GM21717 (cell line): ENCODE results near the gene UNC13A.
"Not testable (repeated sequence)": the region's sequence is repeated elsewhere in the genome, so short reads cannot be mapped to it uniquely, and the experiment has no call there.

Source experiments
- ATAC-seq: cut with Tn5 transposase; IDR thresholded peaks from one replicate; pipeline ENCODE4 v1.9.1; 2021; ENCODE audit warnings: mild to moderate bottlenecking, moderate library complexity; ENCODE audit not compliant: unreplicated experiment

UNC13A gene

GRCh38 chr19:17606590-17607185 is 81.5 kb downstream of the UNC13A start:
- ATAC-seq: no peak

GRCh38 chr19:17605761-17606589 is 82.2 kb downstream of the UNC13A start:
- ATAC-seq: no peak

GRCh38 chr19:17605117-17605516 is 83.0 kb downstream of the UNC13A start:
- no peak for ATAC-seq

- ATAC-seq: no peak
Measured at GRCh38 chr19:17604372-17605025, 83.7 kb downstream of the UNC13A start.

- no peak for ATAC-seq
Measured at GRCh38 chr19:17602872-17603510, 85.2 kb downstream of the UNC13A start.

- ATAC-seq: no peak
Measured at GRCh38 chr19:17602217-17602616, 85.9 kb downstream of the UNC13A start.

GRCh38 chr19:17601683-17602082 is 86.5 kb downstream of the UNC13A start:
- ATAC-seq: no peak

- no peak for ATAC-seq
Measured at GRCh38 chr19:17599780-17600179, 88.4 kb downstream of the UNC13A start.

- ATAC-seq: no peak
Measured at GRCh38 chr19:17598953-17599352, 89.2 kb downstream of the UNC13A start.

- not testable (repeated sequence) for ATAC-seq
Measured at GRCh38 chr19:17598063-17598462, 90.1 kb downstream of the UNC13A start.

GRCh38 chr19:17594296-17594695 is 93.9 kb downstream of the UNC13A start:
- not testable (repeated sequence) for ATAC-seq

- no peak for ATAC-seq
Measured at GRCh38 chr19:17590866-17591265, 97.3 kb downstream of the UNC13A start.

GRCh38 chr19:17585395-17585794 is 102.8 kb downstream of the UNC13A start:
- ATAC-seq: not testable (repeated sequence)

GRCh38 chr19:17584132-17584531 is 104.0 kb downstream of the UNC13A start:
- ATAC-seq: no peak

- ATAC-seq: no peak
Measured at GRCh38 chr19:17582613-17583012, 105.5 kb downstream of the UNC13A start.

- ATAC-seq: no peak
Measured at GRCh38 chr19:17581211-17581874, 106.8 kb downstream of the UNC13A start.

- ATAC-seq: no peak
Measured at GRCh38 chr19:17580470-17581144, 107.5 kb downstream of the UNC13A start.

- ATAC-seq: no peak
Measured at GRCh38 chr19:17579661-17580244, 108.4 kb downstream of the UNC13A start.

GRCh38 chr19:17577457-17578097 is 110.6 kb downstream of the UNC13A start:
- no peak for ATAC-seq
